ENCODE measurements around the gene NUP43. TPM values are rescaled to one million over a fixed set of nuclear protein-coding genes. Genes with fewer than 3 reads are reported as not detected.

The NUP43 gene
- total and polyA plus RNA-seq, 10 of the 15 experiments (the other 5 are each of a cell fraction or from before 2014, with no cell fraction given): 8.9 to 54.2 (median 27.7) TPM

DNA sequence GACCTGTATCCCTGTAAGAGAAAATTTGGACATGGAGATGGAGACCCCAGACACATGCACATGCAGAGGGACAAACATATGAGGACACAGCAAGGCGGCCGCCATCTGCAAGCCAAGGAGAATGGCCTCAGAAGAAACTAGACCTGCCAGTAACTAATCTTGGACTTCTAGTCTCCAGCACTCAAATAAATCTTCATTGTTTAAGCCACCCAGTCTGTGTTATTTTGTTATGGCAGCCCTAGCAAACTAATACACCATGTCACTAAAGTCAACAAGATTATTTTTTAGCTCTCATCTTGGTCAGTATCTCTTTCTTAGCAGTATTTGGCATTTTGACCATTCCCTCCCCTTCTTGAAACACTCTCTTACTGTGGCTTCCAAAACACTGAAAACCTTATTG lies 55.1 kb downstream of the NUP43 start (continued):
- TF ChIP-seq, protein P1, sequence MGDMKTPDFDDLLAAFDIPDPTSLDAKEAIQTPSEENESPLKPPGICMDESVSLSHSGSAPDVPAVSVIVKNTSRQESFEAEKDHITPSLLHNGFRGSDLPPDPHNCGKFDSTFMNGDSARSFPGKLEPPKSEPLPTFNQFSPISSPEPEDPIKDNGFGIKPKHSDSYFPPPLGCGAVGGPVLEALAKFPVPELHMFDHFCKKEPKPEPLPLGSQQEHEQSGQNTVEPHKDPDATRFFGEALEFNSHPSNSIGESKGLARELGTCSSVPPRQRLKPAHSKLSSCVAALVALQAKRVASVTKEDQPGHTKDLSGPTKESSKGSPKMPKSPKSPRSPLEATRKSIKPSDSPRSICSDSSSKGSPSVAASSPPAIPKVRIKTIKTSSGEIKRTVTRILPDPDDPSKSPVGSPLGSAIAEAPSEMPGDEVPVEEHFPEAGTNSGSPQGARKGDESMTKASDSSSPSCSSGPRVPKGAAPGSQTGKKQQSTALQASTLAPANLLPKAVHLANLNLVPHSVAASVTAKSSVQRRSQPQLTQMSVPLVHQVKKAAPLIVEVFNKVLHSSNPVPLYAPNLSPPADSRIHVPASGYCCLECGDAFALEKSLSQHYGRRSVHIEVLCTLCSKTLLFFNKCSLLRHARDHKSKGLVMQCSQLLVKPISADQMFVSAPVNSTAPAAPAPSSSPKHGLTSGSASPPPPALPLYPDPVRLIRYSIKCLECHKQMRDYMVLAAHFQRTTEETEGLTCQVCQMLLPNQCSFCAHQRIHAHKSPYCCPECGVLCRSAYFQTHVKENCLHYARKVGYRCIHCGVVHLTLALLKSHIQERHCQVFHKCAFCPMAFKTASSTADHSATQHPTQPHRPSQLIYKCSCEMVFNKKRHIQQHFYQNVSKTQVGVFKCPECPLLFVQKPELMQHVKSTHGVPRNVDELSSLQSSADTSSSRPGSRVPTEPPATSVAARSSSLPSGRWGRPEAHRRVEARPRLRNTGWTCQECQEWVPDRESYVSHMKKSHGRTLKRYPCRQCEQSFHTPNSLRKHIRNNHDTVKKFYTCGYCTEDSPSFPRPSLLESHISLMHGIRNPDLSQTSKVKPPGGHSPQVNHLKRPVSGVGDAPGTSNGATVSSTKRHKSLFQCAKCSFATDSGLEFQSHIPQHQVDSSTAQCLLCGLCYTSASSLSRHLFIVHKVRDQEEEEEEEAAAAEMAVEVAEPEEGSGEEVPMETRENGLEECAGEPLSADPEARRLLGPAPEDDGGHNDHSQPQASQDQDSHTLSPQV (IDR thresholded peaks at IDR 0.05): no peak
- TF ChIP-seq, protein P2, sequence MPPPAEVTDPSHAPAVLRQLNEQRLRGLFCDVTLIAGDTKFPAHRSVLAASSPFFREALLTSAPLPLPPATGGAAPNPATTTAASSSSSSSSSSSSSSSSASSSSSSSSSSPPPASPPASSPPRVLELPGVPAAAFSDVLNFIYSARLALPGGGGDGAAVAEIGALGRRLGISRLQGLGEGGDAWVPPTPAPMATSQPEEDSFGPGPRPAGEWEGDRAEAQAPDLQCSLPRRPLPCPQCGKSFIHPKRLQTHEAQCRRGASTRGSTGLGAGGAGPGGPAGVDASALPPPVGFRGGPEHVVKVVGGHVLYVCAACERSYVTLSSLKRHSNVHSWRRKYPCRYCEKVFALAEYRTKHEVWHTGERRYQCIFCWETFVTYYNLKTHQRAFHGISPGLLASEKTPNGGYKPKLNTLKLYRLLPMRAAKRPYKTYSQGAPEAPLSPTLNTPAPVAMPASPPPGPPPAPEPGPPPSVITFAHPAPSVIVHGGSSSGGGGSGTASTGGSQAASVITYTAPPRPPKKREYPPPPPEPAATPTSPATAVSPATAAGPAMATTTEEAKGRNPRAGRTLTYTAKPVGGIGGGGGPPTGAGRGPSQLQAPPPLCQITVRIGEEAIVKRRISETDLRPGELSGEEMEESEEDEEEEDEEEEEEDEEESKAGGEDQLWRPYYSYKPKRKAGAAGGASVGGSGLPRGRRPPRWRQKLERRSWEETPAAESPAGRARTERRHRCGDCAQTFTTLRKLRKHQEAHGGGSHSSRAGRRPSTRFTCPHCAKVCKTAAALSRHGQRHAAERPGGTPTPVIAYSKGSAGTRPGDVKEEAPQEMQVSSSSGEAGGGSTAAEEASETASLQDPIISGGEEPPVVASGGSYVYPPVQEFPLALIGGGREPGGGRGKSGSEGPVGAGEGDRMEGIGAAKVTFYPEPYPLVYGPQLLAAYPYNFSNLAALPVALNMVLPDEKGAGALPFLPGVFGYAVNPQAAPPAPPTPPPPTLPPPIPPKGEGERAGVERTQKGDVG (CRISPR knock-in tag; IDR thresholded peaks at IDR 0.05): no peak
- TF ChIP-seq TCF3 (IDR thresholded peaks at IDR 0.05; ENCODE audit: borderline replicate concordance, insufficient read depth, low read depth, low read length) (no peak), ZSCAN29 (IDR thresholded peaks at IDR 0.05) (no peak), IRF5 (IDR thresholded peaks at IDR 0.05; ENCODE audit: borderline replicate concordance) (no peak), YBX1 (IDR thresholded peaks at IDR 0.05) (no peak), MEF2B (IDR thresholded peaks at IDR 0.05; ENCODE audit: partially characterized antibody, poor library complexity, severe bottlenecking) (no peak), TCF12 (IDR thresholded peaks at IDR 0.05; ENCODE audit: low read depth, low read length) (no peak), SMAD1 (IDR thresholded peaks at IDR 0.05; ENCODE audit: low read depth, partially characterized antibody) (no peak), ZNF217 (IDR thresholded peaks at IDR 0.05) (no peak), CBX3 (IDR thresholded peaks at IDR 0.05; ENCODE audit: borderline replicate concordance, low read depth) (no peak)

Measured in GM12878 (cell line).